HEK293 (cell line): ENCODE results near the gene BLTP3A.

ENCODE experiments used
- BCL11A ChIP-seq: fragments of 450-650 bp; formaldehyde crosslinking; IDR thresholded peaks from 2 replicates; pipeline ENCODE4 v1.5.1; 2016; ENCODE audit warnings: low read depth, missing biosample characterization, missing genetic modification characterization
- HIC1 ChIP-seq: fragments of 450-650 bp; formaldehyde crosslinking; IDR thresholded peaks from 2 replicates; pipeline ENCODE4 v1.5.1; 2016; ENCODE audit warnings: missing biosample characterization, missing genetic modification characterization
- HOXC10 ChIP-seq: sonication (generic); formaldehyde crosslinking; IDR thresholded peaks from 2 replicates; pipeline ENCODE4 v1.8.1; 2023; ENCODE audit warnings: mild to moderate bottlenecking, missing genetic modification reagents
- HOXD13 ChIP-seq: sonication (generic); formaldehyde crosslinking; IDR thresholded peaks from 2 replicates; pipeline ENCODE4 v1.8.0; 2022; ENCODE audit warnings: missing genetic modification reagents, borderline replicate concordance
- MYNN ChIP-seq: fragments of 450-650 bp; formaldehyde crosslinking; IDR thresholded peaks from 2 replicates; pipeline ENCODE4 v1.5.1; 2016; ENCODE audit warnings: missing biosample characterization, missing genetic modification characterization, borderline replicate concordance
- SP2 ChIP-seq: fragments of 450-650 bp; formaldehyde crosslinking; IDR thresholded peaks from 2 replicates; pipeline ENCODE4 v1.5.1; 2016; ENCODE audit warnings: missing biosample characterization, missing genetic modification characterization
- SP7 ChIP-seq: fragments of 450-650 bp; formaldehyde crosslinking; IDR thresholded peaks from 2 replicates; pipeline ENCODE4 v1.5.1; 2016; ENCODE audit warnings: missing biosample characterization, missing genetic modification characterization
- ZBTB10 ChIP-seq: fragments of 450-650 bp; formaldehyde crosslinking; IDR thresholded peaks from 2 replicates; pipeline ENCODE4 v1.5.1; 2016; ENCODE audit warnings: missing biosample characterization, missing genetic modification characterization
- ZBTB8A ChIP-seq: fragments of 450-650 bp; formaldehyde crosslinking; IDR thresholded peaks from 2 replicates; pipeline ENCODE4 v1.5.1; 2016; ENCODE audit warnings: missing biosample characterization, missing genetic modification characterization
- ZFHX2 ChIP-seq: fragments of 450-650 bp; formaldehyde crosslinking; conservative IDR thresholded peaks from 2 replicates; pipeline ENCODE4 v1.5.1; 2016; ENCODE audit warnings: missing biosample characterization, missing genetic modification characterization
- ZFP3 ChIP-seq: fragments of 450-650 bp; formaldehyde crosslinking; IDR thresholded peaks from 2 replicates; pipeline ENCODE4 v1.5.1; 2016; ENCODE audit warnings: low read depth, missing biosample characterization, missing genetic modification characterization
- ZFP41 ChIP-seq: fragments of 450-650 bp; formaldehyde crosslinking; IDR thresholded peaks from 2 replicates; pipeline ENCODE4 v1.5.1; 2016; ENCODE audit warnings: missing biosample characterization, missing genetic modification characterization, borderline replicate concordance
- ZNF157 ChIP-seq: fragments of 450-650 bp; formaldehyde crosslinking; IDR thresholded peaks from 2 replicates; pipeline ENCODE4 v1.5.1; 2016; ENCODE audit warnings: missing biosample characterization, missing genetic modification characterization
- ZNF169 ChIP-seq: fragments of 450-650 bp; formaldehyde crosslinking; IDR thresholded peaks from 2 replicates; pipeline ENCODE4 v1.5.1; 2016; ENCODE audit warnings: missing biosample characterization, missing genetic modification characterization
- ZNF221 ChIP-seq: fragments of 450-650 bp; formaldehyde crosslinking; IDR thresholded peaks from 2 replicates; pipeline ENCODE4 v1.5.1; 2017; ENCODE audit warnings: missing biosample characterization, missing genetic modification characterization, borderline replicate concordance
- ZNF223 ChIP-seq: fragments of 450-650 bp; formaldehyde crosslinking; IDR thresholded peaks from 2 replicates; pipeline ENCODE4 v1.5.1; 2016; ENCODE audit warnings: missing biosample characterization, missing genetic modification characterization
- ZNF324 ChIP-seq: fragments of 450-650 bp; formaldehyde crosslinking; IDR thresholded peaks from 2 replicates; pipeline ENCODE4 v1.5.1; 2016; ENCODE audit warnings: missing biosample characterization, missing genetic modification characterization
- ZNF335 ChIP-seq: fragments of 450-650 bp; formaldehyde crosslinking; conservative IDR thresholded peaks from 2 replicates; pipeline ENCODE4 v1.5.1; 2016; ENCODE audit warnings: missing biosample characterization, missing genetic modification characterization
- ZNF350 ChIP-seq: fragments of 450-650 bp; formaldehyde crosslinking; IDR thresholded peaks from 2 replicates; pipeline ENCODE4 v1.5.0; 2017; ENCODE audit warnings: missing biosample characterization, mild to moderate bottlenecking, missing genetic modification characterization
- ZNF48 ChIP-seq: fragments of 450-650 bp; formaldehyde crosslinking; IDR thresholded peaks from 2 replicates; pipeline ENCODE4 v1.5.1; 2016; ENCODE audit warnings: missing biosample characterization, missing genetic modification characterization
- ZNF501 ChIP-seq: fragments of 450-650 bp; formaldehyde crosslinking; IDR thresholded peaks from 2 replicates; pipeline ENCODE4 v1.5.1; 2016; ENCODE audit warnings: missing biosample characterization, missing genetic modification characterization
- ZNF510 ChIP-seq: fragments of 450-650 bp; formaldehyde crosslinking; IDR thresholded peaks from 2 replicates; pipeline ENCODE4 v1.5.1; 2018; ENCODE audit warnings: mild to moderate bottlenecking, missing genetic modification characterization, missing biosample characterization; ENCODE audit not compliant: insufficient replicate concordance
- ZNF555 ChIP-seq: fragments of 450-650 bp; formaldehyde crosslinking; conservative IDR thresholded peaks from 2 replicates; pipeline ENCODE4 v1.5.1; 2017; ENCODE audit warnings: missing biosample characterization, mild to moderate bottlenecking, missing genetic modification characterization, inconsistent platforms
- ZNF596 ChIP-seq: fragments of 450-650 bp; IDR thresholded peaks from 2 replicates; pipeline ENCODE4 v1.5.0; 2018; ENCODE audit warnings: missing biosample characterization, mild to moderate bottlenecking, missing genetic modification characterization, moderate library complexity
- ZNF623 ChIP-seq: fragments of 450-650 bp; formaldehyde crosslinking; IDR thresholded peaks from 2 replicates; pipeline ENCODE4 v1.5.1; 2016; ENCODE audit warnings: missing biosample characterization, missing genetic modification characterization
- ZNF629 ChIP-seq: fragments of 450-650 bp; formaldehyde crosslinking; IDR thresholded peaks from 2 replicates; pipeline ENCODE4 v1.5.1; 2017; ENCODE audit warnings: missing biosample characterization, missing genetic modification characterization
- ZNF645 ChIP-seq: fragments of 450-650 bp; formaldehyde crosslinking; IDR thresholded peaks from 2 replicates; pipeline ENCODE4; 2016; ENCODE audit warnings: missing biosample characterization, missing genetic modification characterization
- ZNF692 ChIP-seq: fragments of 450-650 bp; formaldehyde crosslinking; IDR thresholded peaks from 2 replicates; pipeline ENCODE4 v1.5.1; 2016; ENCODE audit warnings: missing biosample characterization, missing genetic modification characterization
- ZNF777 ChIP-seq: fragments of 450-650 bp; formaldehyde crosslinking; IDR thresholded peaks from 2 replicates; pipeline ENCODE4 v1.5.1; 2017; ENCODE audit warnings: missing biosample characterization, missing genetic modification characterization, borderline replicate concordance
- ZNF791 ChIP-seq: fragments of 450-650 bp; formaldehyde crosslinking; IDR thresholded peaks from 2 replicates; pipeline ENCODE4 v1.5.1; 2016; ENCODE audit warnings: missing biosample characterization, missing genetic modification characterization
- ZNF843 ChIP-seq: fragments of 450-650 bp; formaldehyde crosslinking; IDR thresholded peaks from 2 replicates; pipeline ENCODE4 v1.5.1; 2016; ENCODE audit warnings: missing biosample characterization, missing genetic modification characterization
- ZSCAN23 ChIP-seq: fragments of 450-650 bp; formaldehyde crosslinking; IDR thresholded peaks from 2 replicates; pipeline ENCODE4 v1.5.1; 2016; ENCODE audit warnings: missing biosample characterization, missing genetic modification characterization

Gene BLTP3A

GRCh38 chr6:34791701-34792604, at the start of gene BLTP3A (continued):
- TF ChIP-seq ZNF350 (no peak), ZNF501 (no peak; the same call in 1 of the 2 replicates), ZNF623 (tag by site-specific recombination) (no peak), ZNF596 (tag by site-specific recombination) (no peak), ZNF555 (tag by site-specific recombination) (no peak), ZNF843 (tag by site-specific recombination) (no peak), ZFP3 (tag by site-specific recombination) (no peak), SP2 (tag by site-specific recombination) (no peak), ZNF692 (tag by site-specific recombination) (no peak; the same call in 1 of the 2 replicates), ZNF48 (tag by site-specific recombination) (no peak), HOXC10 (CRISPR knock-in tag) (no peak), ZNF777 (tag by site-specific recombination) (no peak; the same call in 1 of the 2 replicates), ZSCAN23 (tag by site-specific recombination) (no peak), HIC1 (tag by site-specific recombination) (no peak), MYNN (tag by site-specific recombination) (no peak), ZNF645 (tag by site-specific recombination) (0 out of 2 replicates have a peak, but pooled peaks have one; percentile 24), BCL11A (no peak), ZNF324 (no peak; the same call in 1 of the 2 replicates), ZNF169 (tag by site-specific recombination) (no peak), ZNF335 (tag by site-specific recombination) (no peak), ZBTB8A (tag by site-specific recombination) (peak; percentile 90), HOXD13 (CRISPR knock-in tag) (no peak), ZNF791 (tag by site-specific recombination) (no peak), ZFP41 (tag by site-specific recombination) (no peak), ZFHX2 (tag by site-specific recombination) (no peak; the same call in 1 of the 2 replicates), SP7 (peak; percentile 36; the same call in 1 of the 2 replicates), ZNF221 (tag by site-specific recombination) (no peak), ZNF223 (tag by site-specific recombination) (peak; percentile 54; the same call in 1 of the 2 replicates), ZBTB10 (tag by site-specific recombination) (peak; percentile 44; the same call in 1 of the 2 replicates), ZNF510 (tag by site-specific recombination) (no peak), ZNF157 (no peak), ZNF629 (tag by site-specific recombination) (no peak; the same call in 1 of the 2 replicates)
